Activated CD4-positive, alpha-beta memory T cell treated with anti-CD3 and anti-CD28 coated beads for 36 hours (primary cell): Measurements from ENCODE around the gene ZDHHC11B. TPM values are rescaled to one million over a fixed set of nuclear protein-coding genes. Genes with fewer than 3 reads are reported as not detected.
"Not testable (repeated sequence)": the region's sequence is repeated elsewhere in the genome, so short reads cannot be mapped to it uniquely, and the experiment has no call there.

Experiments
- CTCF ChIA-PET: fragments of 350-600 bp; sonication (Branson Sonifier 250); formaldehyde crosslinking; loops from one replicate; lab custom pipeline; 2021; ENCODE audit warnings: antibody characterized with exemption, inconsistent platforms; lab: Charles Lee
- POLR2A ChIA-PET: fragments of 350-600 bp; sonication (Branson Sonifier 250); formaldehyde crosslinking; loops from one replicate; lab custom pipeline; 2021; ENCODE audit warnings: antibody characterized with exemption; lab: Charles Lee
- DNase-seq: peaks from one replicate; pipeline ENCODE4 v3.0.0-alpha.2; 2020
- H3K27ac Mint-ChIP-seq: one replicate; pipeline ENCODE4 v1.8.0; 2021; ENCODE audit warnings: mixed read lengths
- H3K27me3 Mint-ChIP-seq: one replicate; pipeline ENCODE4 v1.8.0; 2021; ENCODE audit warnings: mixed read lengths
- H3K36me3 Mint-ChIP-seq: one replicate; pipeline ENCODE4 v1.8.0; 2021; ENCODE audit warnings: mixed read lengths
- H3K4me1 Mint-ChIP-seq: one replicate; pipeline ENCODE4 v1.8.0; 2021; ENCODE audit warnings: low read depth, mixed read lengths
- H3K4me3 Mint-ChIP-seq: one replicate; pipeline ENCODE4 v1.8.0; 2021; ENCODE audit warnings: mild to moderate bottlenecking, mixed read lengths
- H3K9me3 Mint-ChIP-seq: one replicate; pipeline ENCODE4 v1.8.0; 2021; ENCODE audit warnings: mixed read lengths
- intact Hi-C: fragments of 100-400 bp; cut with micrococcal nuclease; formaldehyde crosslinking; loops from one replicate; pipeline ENCODE4 v1.15.1; 2023
- total RNA-seq, 2 experiments: library from RNA; stranded (reverse); gene quantifications; one replicate each; pipeline ENCODE4 v1.2.3, GENCODE V29; 2021

ZDHHC11B gene
- total RNA-seq, 2 experiments from 2014 or later: 0.34 to 0.67 TPM

DNA sequence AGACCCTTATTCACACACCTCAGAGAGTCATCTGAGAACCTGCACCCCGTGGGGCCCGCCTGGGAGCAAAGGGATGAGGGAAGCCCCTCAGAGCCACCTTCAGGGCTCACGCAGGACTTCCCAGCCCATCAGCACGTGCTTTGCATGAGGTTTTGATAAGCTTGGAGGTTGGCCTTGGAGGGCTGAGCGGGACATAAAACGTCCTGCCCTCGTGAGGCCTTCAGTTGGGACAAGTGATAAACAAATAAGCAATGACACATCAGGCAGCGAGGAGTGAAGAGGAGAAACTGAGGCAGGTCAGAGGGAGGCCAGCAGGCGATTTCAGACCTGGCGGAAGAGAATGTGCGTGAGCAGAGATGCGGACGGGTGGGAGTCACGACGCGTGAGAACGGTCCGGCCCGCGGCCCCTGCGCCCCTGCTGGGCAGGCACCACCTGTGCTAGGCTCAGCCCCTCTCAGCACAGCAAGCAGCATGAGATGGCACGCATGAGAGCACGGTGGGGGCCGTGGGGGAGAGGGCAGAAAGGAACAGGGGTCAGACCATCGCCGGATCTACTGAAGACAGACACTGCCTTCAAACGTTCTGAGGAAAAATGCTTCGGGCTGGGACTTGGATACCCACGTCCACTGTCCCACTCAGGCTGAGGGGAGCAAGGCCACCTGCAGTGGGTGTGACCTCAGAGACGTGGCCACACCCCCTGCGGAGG lies 12.5 kb downstream of the ZDHHC11B start:
- H3K4me1 Mint-ChIP-seq, H3K27ac Mint-ChIP-seq, H3K9me3 Mint-ChIP-seq, POLR2A ChIA-PET, intact Hi-C loops, H3K36me3 Mint-ChIP-seq, CTCF ChIA-PET, H3K27me3 Mint-ChIP-seq, DNase-seq, H3K4me3 Mint-ChIP-seq: not testable (repeated sequence)

DNA sequence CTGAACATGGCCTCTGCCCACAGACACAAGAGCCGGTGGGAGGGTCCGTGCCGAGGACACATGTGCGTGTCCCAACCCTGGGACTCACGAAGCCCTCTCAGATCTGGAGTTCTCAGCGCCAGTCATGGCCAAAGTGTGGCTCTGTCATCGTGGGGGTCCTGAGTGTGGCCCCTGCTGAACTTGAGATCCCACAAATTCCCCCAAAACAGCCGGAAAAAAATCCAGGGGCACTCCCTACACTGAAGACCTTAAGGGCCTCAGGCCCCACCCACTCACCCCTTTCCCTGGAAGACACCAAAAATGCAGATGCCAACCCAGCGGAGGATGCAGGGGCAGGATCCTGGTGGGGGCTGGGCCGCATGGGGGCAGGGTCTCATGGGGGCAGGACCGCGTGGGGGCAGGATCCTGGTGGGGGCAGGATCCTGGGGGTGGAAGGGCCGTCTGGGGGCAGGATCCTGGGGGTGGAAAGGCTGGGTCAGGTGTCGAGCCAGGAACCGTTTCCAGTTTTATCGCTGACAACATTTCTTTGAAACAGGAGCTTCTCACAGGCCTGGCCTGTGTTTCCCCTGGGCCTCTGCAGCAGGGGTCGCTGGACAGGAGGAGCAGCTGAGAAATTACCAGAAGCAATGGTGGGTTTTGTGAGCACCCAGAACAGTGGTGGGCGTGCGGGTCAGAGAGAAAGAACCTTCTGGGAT lies 13.3 kb downstream of the ZDHHC11B start:
- H3K27me3 Mint-ChIP-seq, DNase-seq, H3K4me1 Mint-ChIP-seq, H3K4me3 Mint-ChIP-seq, H3K9me3 Mint-ChIP-seq, H3K27ac Mint-ChIP-seq, CTCF ChIA-PET, POLR2A ChIA-PET, H3K36me3 Mint-ChIP-seq, intact Hi-C loops: not testable (repeated sequence)

- H3K27me3 Mint-ChIP-seq, DNase-seq, H3K9me3 Mint-ChIP-seq, H3K27ac Mint-ChIP-seq, H3K36me3 Mint-ChIP-seq, H3K4me3 Mint-ChIP-seq, POLR2A ChIA-PET, H3K4me1 Mint-ChIP-seq, intact Hi-C loops, CTCF ChIA-PET: not testable (repeated sequence)
Measured at GRCh38 chr5:770585-770984, 13.9 kb downstream of the ZDHHC11B start.

- intact Hi-C loops, H3K27me3 Mint-ChIP-seq, POLR2A ChIA-PET, DNase-seq, H3K36me3 Mint-ChIP-seq, H3K4me1 Mint-ChIP-seq, H3K4me3 Mint-ChIP-seq, H3K9me3 Mint-ChIP-seq, CTCF ChIA-PET, H3K27ac Mint-ChIP-seq: not testable (repeated sequence)
Measured at GRCh38 chr5:769485-770145, 14.9 kb downstream of the ZDHHC11B start.

GRCh38 chr5:766666-767431 lies 17.7 kb downstream of the ZDHHC11B start:
- Mint-ChIP-seq H3K9me3 (peaks cover 3% of the 10 kb centered on the region), H3K36me3 (no peaks in the 10 kb centered on the region), H3K27me3 (no peaks in the 10 kb centered on the region), H3K4me3 (no peak overlapping the region), H3K27ac (no peak overlapping the region), H3K4me1 (no peaks in the 10 kb centered on the region)
- ChIA-PET CTCF (no interaction called here), POLR2A (no interaction called here)
- DNase-seq: no peak
- intact Hi-C loops: no loop called here

GRCh38 chr5:765948-766631 lies 18.4 kb downstream of the ZDHHC11B start:
- peaks cover 3% of the 10 kb centered on the region for H3K9me3 Mint-ChIP-seq
- no peak for DNase-seq
- no peak overlapping the region for H3K27ac Mint-ChIP-seq
- CTCF ChIA-PET: no interaction called here
- POLR2A ChIA-PET: no interaction called here
- H3K4me1 Mint-ChIP-seq: no peaks in the 10 kb centered on the region
- H3K4me3 Mint-ChIP-seq: no peak overlapping the region
- H3K36me3 Mint-ChIP-seq: no peaks in the 10 kb centered on the region
- intact Hi-C loops: no loop called here
- H3K27me3 Mint-ChIP-seq: no peaks in the 10 kb centered on the region

DNA sequence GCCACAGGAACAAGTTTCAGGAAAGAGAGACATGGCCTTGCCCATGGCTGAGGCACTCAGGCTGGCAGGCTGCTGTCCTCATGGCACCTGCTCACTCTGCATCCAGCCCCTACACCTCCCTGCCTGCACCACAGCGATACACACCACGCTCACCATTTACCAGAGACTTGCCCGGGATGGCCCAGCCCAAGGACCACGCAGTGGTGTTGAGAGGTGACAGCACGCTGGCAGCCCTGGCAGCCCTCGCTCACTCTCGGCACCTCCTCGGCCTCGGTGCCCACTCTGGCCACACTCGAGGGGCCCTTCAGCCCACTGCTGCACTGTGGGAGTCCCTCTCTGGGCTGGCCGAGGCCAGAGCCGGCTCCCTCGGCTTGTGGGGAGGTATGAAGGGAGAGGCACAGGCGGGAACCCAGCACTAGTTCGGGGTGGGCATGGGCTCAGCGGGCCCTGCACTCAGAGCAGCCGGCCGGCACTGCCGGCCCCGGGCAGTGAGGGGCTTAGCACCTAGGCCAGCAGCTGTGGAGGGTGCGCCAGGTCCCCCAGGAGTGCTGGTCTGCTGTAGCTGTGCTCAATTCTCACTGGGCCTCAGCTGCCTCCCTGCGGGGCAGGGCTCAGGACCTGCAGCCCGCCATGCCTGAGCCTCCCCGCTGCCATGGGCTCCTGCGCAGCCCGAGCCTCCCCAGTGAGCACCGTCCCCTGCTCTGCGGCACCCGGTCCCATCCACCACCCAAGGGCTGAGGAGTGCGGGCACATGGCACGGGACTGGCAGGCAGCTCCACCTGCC lies 20.3 kb downstream of the ZDHHC11B start:
- peaks cover 2% of the 10 kb centered on the region for H3K4me1 Mint-ChIP-seq
- H3K36me3 Mint-ChIP-seq: no peaks in the 10 kb centered on the region
- peaks cover 3% of the 10 kb centered on the region for H3K9me3 Mint-ChIP-seq
- H3K27ac Mint-ChIP-seq: no peak overlapping the region
- intact Hi-C loops: no loop called here
- H3K27me3 Mint-ChIP-seq: no peaks in the 10 kb centered on the region
- no peak for DNase-seq
- H3K4me3 Mint-ChIP-seq: no peak overlapping the region
- CTCF ChIA-PET: no interaction called here
- POLR2A ChIA-PET: no interaction called here

DNA sequence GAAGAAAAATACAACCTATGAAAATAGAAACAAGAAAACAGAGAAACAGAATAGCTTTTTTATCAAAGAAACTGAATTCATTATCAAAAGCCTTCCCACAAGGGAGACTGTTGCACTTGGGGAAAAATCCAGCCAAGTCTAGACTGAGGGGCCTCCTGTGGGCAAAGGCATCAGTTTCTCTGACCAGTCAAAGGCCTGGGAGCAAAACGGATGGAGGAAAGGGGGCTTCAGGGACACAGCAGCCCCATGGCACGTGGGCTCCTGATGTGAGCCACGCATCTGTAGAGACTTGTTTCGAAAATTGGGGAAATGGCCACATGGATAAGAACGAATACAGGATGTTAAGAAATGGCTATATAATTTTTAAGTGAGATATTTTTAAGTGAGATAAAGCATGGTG lies 21.1 kb downstream of the ZDHHC11B start:
- no peak for DNase-seq
- ChIA-PET POLR2A (no interaction called here), CTCF (no interaction called here)
- peaks cover 10% of the 10 kb centered on the region for H3K4me1 Mint-ChIP-seq
- no peak overlapping the region for H3K27ac Mint-ChIP-seq
- no peak overlapping the region for H3K4me3 Mint-ChIP-seq
- H3K9me3 Mint-ChIP-seq: peaks cover 3% of the 10 kb centered on the region
- no peaks in the 10 kb centered on the region for H3K27me3 Mint-ChIP-seq
- intact Hi-C loops: no loop called here
- H3K36me3 Mint-ChIP-seq: no peaks in the 10 kb centered on the region

DNA sequence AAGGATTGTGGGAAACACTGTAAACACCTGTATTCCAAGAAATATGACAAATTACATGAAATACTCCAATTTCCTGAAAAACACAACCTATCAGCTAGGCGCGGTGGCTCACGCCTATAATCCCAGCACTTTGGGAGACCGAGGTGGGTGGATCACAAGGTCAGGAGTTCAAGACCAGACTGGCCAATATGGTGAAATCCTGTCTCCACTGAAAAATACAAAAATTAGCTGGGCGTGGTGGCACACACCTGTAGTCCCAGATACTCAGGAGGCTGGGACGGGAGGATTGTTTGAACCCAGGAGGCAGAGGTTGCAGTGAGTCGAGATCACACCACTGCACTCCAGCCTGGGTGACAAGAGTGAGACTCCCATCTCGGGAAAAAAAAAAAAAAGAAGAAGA lies 21.5 kb downstream of the ZDHHC11B start:
- CTCF ChIA-PET, H3K27ac Mint-ChIP-seq, POLR2A ChIA-PET: not testable (repeated sequence)

GRCh38 chr5:761854-762710 lies 22.4 kb downstream of the ZDHHC11B start:
- intact Hi-C loops: no loop called here
- no peak overlapping the region for H3K27ac Mint-ChIP-seq
- H3K36me3 Mint-ChIP-seq: no peaks in the 10 kb centered on the region
- no peaks in the 10 kb centered on the region for H3K27me3 Mint-ChIP-seq
- no peak for DNase-seq
- POLR2A ChIA-PET: no interaction called here
- peaks cover 19% of the 10 kb centered on the region for H3K4me1 Mint-ChIP-seq
- CTCF ChIA-PET: no interaction called here
- no peak overlapping the region for H3K4me3 Mint-ChIP-seq
- peaks cover 3% of the 10 kb centered on the region for H3K9me3 Mint-ChIP-seq

More for the DNA sequence above, 21.5 kb downstream of the ZDHHC11B start:
- DNase-seq, H3K4me3 Mint-ChIP-seq, intact Hi-C loops, H3K27me3 Mint-ChIP-seq, H3K9me3 Mint-ChIP-seq, H3K36me3 Mint-ChIP-seq: not testable (repeated sequence)
- peaks cover 14% of the 10 kb centered on the region for H3K4me1 Mint-ChIP-seq
